Stimulated activated naive CD4-positive, alpha-beta T cell treated with Interleukin-2 at 50 U/mL for 16 hours (primary cell): ENCODE results near the gene STIP1.
"Not testable (repeated sequence)": the region's sequence is repeated elsewhere in the genome, so short reads cannot be mapped to it uniquely, and the experiment has no call there.

ENCODE experiments used
- DNase-seq: peaks from one replicate; lab custom pipeline; 2025; lab: John Stamatoyannopoulos, UW

STIP1 gene

GRCh38 chr11:64157631-64158394 lies 28.2 kb upstream of the STIP1 start:
- no peak for DNase-seq

- no peak for DNase-seq
Measured at GRCh38 chr11:64161037-64161436, 24.9 kb upstream of the STIP1 start.

GRCh38 chr11:64162769-64163168 lies 23.2 kb upstream of the STIP1 start:
- not testable (repeated sequence) for DNase-seq

GRCh38 chr11:64163951-64164350 lies 22.0 kb upstream of the STIP1 start:
- no peak for DNase-seq

GRCh38 chr11:64164392-64165312 lies 21.3 kb upstream of the STIP1 start:
- DNase-seq: no peak

GRCh38 chr11:64165481-64165841 lies 20.5 kb upstream of the STIP1 start:
- peak; percentile 7 for DNase-seq

GRCh38 chr11:64165842-64166635 lies 19.9 kb upstream of the STIP1 start, which contains the start of gene MACROD1:
Gene MACROD1, minus strand, starts transcription at chr11:64166113. Its CDS starts 119 bp downstream, at chr11:64165994.
- peak; percentile 79 for DNase-seq

GRCh38 chr11:64170419-64170818 lies 15.6 kb upstream of the STIP1 start:
- no peak for DNase-seq

GRCh38 chr11:64173616-64174355 lies 12.2 kb upstream of the STIP1 start:
- DNase-seq: no peak

GRCh38 chr11:64176751-64177150 lies 9.2 kb upstream of the STIP1 start:
- DNase-seq: no peak

- no peak for DNase-seq
Measured at GRCh38 chr11:64178203-64178602, 7.8 kb upstream of the STIP1 start.

- no peak for DNase-seq
Measured at GRCh38 chr11:64178951-64179639, 6.9 kb upstream of the STIP1 start.

GRCh38 chr11:64180891-64181290 lies 5.1 kb upstream of the STIP1 start:
- DNase-seq: no peak

- DNase-seq: no peak
Measured at GRCh38 chr11:64181506-64182411, 4.2 kb upstream of the STIP1 start.

- no peak for DNase-seq
Measured at GRCh38 chr11:64183890-64184289, 2.1 kb upstream of the STIP1 start.

GRCh38 chr11:64185175-64185692 lies 737 bp upstream of the STIP1 start:
- DNase-seq: peak; percentile 37

- DNase-seq: no peak
Measured at GRCh38 chr11:64186492-64187165, 658 bp downstream of the STIP1 start.

- no peak for DNase-seq
Measured at GRCh38 chr11:64192434-64192833, 6.5 kb downstream of the STIP1 start.

GRCh38 chr11:64196626-64197025 lies 10.7 kb downstream of the STIP1 start:
- DNase-seq: no peak
